Measurements from ENCODE around the gene BCL2L11.

BCL2L11 gene

GRCh38 chr2:111196435-111196834 lies 75.7 kb downstream of the BCL2L11 start:
- no peak for DNase-seq

GRCh38 chr2:111198701-111199100 lies 78.0 kb downstream of the BCL2L11 start:
- DNase-seq: no peak

- no peak for DNase-seq
Observed at GRCh38 chr2:111199840-111200239, 79.1 kb downstream of the BCL2L11 start.

GRCh38 chr2:111200333-111200881 lies 79.7 kb downstream of the BCL2L11 start:
- no peak for DNase-seq

DNA sequence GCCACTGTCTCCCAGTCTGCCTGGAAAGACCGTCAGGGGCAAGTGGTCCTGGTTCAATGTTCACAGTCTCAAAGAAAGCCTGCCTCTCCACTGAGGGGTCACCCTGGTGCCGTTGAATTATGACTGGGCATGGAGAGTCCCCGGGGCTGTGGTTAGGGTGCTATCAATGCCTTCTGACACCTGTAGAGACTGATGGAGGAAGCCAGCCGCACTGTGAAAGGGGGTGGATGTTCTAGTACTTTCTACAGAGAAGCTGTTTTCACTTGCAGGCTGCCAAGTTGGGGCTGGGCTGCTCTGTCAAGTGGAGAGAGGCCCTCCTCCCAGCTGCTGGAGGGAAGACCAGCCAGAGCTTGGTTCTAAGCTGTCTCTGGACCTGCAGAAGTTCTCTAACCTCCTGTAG lies 80.5 kb downstream of the BCL2L11 start:
- no peak for DNase-seq

- DNase-seq: no peak
Observed at GRCh38 chr2:111202266-111203040, 81.7 kb downstream of the BCL2L11 start.

DNA sequence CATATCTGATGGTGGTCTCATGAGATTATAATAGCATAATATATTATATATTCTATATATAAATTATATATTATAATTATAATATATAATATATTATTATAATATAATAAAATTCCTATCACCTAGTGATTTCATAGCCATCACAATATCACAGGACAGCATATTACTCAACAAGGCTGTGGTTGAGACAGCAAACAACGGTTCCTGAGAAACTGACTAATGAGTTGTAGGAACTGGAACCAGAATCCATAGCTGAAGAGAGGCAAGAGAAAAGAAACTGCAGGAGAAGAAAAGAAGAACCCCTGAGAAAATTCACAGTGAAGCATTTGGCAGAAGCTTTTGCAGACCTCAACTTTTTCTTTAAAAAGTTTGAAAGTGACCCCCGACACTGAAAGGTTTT lies 84.0 kb downstream of the BCL2L11 start:
- DNase-seq: no peak

DNA sequence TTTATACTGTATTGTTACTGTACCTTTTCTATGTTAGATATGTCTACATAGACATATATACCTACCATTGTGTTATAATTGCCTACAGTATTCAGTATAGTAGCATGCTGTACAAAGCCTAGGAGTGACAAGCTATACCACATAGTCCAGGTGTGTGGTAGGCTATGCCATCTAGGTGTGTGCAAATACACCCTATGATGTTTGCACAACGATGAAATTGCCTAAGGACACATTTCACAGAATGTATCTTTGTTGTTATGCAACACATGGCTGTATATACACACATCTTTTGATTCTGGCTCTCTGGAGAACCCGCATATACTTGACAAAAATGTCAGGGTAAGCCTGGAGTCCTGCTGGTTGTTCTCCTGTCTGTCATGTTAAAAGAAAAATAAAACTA lies 85.1 kb downstream of the BCL2L11 start:
- no peak for DNase-seq

GRCh38 chr2:111207851-111208250 lies 87.1 kb downstream of the BCL2L11 start:
- DNase-seq: no peak

DNA sequence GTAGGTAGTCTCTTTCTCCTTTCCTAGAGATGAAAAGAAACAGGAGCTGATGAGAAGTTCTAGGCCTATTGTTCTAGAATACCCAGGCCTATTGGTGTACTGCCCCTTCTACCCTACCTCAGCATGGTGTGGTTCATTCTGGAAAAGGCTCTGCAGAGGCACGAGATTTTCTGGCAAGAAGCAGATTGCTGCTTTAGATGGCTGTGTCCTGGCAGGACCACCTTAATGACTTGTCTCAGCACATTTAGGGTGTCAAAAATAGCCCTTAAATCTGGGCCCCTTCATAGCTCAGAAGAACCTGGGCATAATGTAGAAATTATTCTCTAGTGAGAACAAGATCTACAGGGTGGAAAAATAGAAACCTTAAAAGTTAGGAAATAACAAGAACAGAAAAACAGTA lies 87.9 kb downstream of the BCL2L11 start:
- no peak for DNase-seq

DNA sequence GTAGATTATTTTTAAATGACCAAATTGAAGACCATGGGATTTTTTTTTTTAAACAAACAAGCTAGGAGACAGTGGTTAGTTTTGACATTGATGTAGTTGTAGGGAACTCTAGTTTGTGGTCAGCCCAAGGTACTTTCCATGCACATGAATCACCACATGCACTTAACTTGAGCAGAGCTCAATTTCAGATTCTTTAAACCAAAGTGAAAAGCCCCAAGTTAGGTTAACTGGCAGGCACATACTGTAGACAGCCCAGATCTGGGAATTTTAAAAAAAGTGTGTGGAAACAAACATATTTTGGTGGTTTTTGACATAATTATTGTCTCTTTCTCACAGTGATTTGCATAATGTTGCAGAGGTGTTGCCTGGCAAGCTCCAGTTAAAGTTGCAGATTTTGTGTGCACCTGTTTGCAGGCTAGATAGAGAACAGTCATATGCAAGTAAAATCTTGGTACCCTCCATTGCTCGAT lies 88.4 kb downstream of the BCL2L11 start:
- DNase-seq: no peak

DNA sequence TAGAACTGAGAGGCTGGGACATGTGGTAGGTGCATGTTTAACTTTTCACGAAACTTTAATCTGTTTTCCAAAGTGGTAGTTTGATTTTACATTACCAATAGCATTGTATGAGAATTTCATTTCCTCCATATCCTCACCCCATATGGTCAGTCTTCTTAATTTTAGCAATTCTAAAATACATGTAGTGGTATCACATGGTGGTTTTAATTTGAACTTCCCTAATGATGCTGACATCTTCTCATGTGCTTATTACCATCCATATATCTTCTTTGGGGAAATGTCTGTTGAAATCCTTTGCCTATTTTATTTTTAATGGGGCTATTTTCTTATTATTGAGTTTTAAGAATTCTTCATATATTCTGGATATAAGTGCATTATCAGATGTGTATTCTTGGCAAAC lies 89.3 kb downstream of the BCL2L11 start:
- no peak for DNase-seq

DNA sequence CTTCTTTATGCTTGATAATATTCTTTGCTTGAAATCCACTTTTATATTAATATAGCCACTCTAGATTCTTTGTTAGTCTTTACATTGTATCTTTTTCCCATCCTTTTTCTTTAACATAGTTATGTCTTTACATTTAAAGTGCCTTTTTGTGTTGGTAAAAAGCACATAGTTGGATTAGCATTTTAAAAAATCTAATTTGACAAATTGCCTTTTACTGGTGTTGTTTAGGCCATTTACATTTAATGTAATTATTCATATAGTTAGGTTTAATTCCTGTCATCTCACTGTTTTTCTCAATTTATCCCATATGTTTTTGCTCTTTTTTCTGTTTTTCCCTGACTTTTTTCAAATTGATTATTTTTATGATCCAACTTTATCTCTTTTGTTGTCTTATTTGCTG lies 93.2 kb downstream of the BCL2L11 start:
- no peak for DNase-seq

- no peak for DNase-seq
Observed at GRCh38 chr2:111216811-111217652, 96.3 kb downstream of the BCL2L11 start.
